ENCODE measurements around the gene ZDHHC7. TPM values are rescaled to one million over a fixed set of nuclear protein-coding genes. Genes with fewer than 3 reads are reported as not detected.
A peak's percentile ranks its signal among the peaks of the same experiment; 100 is the strongest.

Gene ZDHHC7
- total RNA-seq, 1 experiment from 2014 or later, result 39.9 TPM

- ATAC-seq, result no peak
- Histone ChIP-seq H3K36me3 (ENCODE audit: control insufficient read depth in 1 of 2, insufficient read depth in 2 of 2, low read length in 2 of 2) (peaks cover 18 to 46% of the 10 kb centered on the region in 2 experiments; a peak in 3 of 4 replicates), H3K27me3 (ENCODE audit: insufficient read depth, low read length) (no peaks in the 10 kb centered on the region), H3K9me2 (ENCODE audit: insufficient read depth) (no peaks in the 10 kb centered on the region), H3K9ac (ENCODE audit: low read length) (no peak overlapping the region), H3K4me1 (ENCODE audit: control insufficient read depth in 1 of 2, insufficient read depth in 2 of 2, low read length in 2 of 2) (peaks cover 22 to 30% of the 10 kb centered on the region in 2 experiments), H3K79me2 (ENCODE audit: insufficient read depth, low read length) (peaks cover 47% of the 10 kb centered on the region), H3K4me2 (ENCODE audit: low read length) (peak overlapping the region; percentile 63; the same call in 1 of the 2 replicates), H3K27ac (ENCODE audit: low read depth, low read length) (no peak overlapping the region; the same call in 1 of the 2 replicates), H2AFZ (ENCODE audit: low read depth, low read length, poor library complexity, severe bottlenecking) (no peak overlapping the region), H3K9me3 (ENCODE audit: control insufficient read depth in 1 of 2, insufficient read depth in 1 of 2, low read depth in 1 of 2, low read length in 2 of 2) (no peaks in the 10 kb centered on the region), H3K4me3 (replicated peaks in 1 of 2; ENCODE audit: low read depth in 1 of 2, low read length in 2 of 2) (no peak overlapping the region), H4K20me1 (ENCODE audit: insufficient read depth) (no peaks in the 10 kb centered on the region; the same call in 1 of the 2 replicates)
- ChIA-PET POLR2A (no interaction called here), CTCF (no interaction called here), RAD21 (ENCODE audit: low non-redundant PET in 1 of 2, low total read pairs in 2 of 2, uncharacterized antibody in 2 of 2, unreplicated experiment in 2 of 2) (no interaction called here)
- TF ChIP-seq ZFX (IDR thresholded peaks at IDR 0.05) (no peak), SIN3A (IDR thresholded peaks at IDR 0.05; ENCODE audit: low read depth) (no peak), SRF (IDR thresholded peaks at IDR 0.05; ENCODE audit: low read depth) (no peak), EGR1 (IDR thresholded peaks at IDR 0.05; ENCODE audit: low read depth) (no peak), JUND (IDR thresholded peaks at IDR 0.05) (no peak), ATF3 (IDR thresholded peaks at IDR 0.05) (no peak), ZNF274 (IDR thresholded peaks at IDR 0.05; ENCODE audit: low read depth, low read length) (no peak), CTCF (IDR thresholded peaks at IDR 0.05 in 2 of 3, conservative IDR thresholded peaks at IDR 0.05 in 1 of 3; ENCODE audit: borderline replicate concordance in 1 of 3, insufficient read depth in 1 of 3, low read depth in 2 of 3, low read length in 2 of 3) (no peak), SP1 (IDR thresholded peaks at IDR 0.05; ENCODE audit: low read depth) (no peak), POLR2A (IDR thresholded peaks at IDR 0.05; ENCODE audit: borderline replicate concordance, extremely low read depth, insufficient read depth, insufficient read length) (no peak), CBX3 (IDR thresholded peaks at IDR 0.05; ENCODE audit: low read depth) (no peak)
- BruUV-seq (replicated peaks), result no TSS peak
- DNase-seq (ENCODE audit: low read depth, low spot score), result no peak
- intact Hi-C loops (cut with micrococcal nuclease), result no loop called here
Measured at GRCh38 chr16:84986879-84987278, 24.5 kb downstream of the ZDHHC7 start.
